Measurements from ENCODE around the gene AMOT.

The AMOT gene

GRCh38 chrX:112837531-112837930, 3.1 kb downstream of the AMOT start:
- DNase-seq (ENCODE audit: low spot score), result no peak

- DNase-seq (ENCODE audit: low spot score), result no peak
These were observed 5.6 kb downstream of the AMOT start for GRCh38 chrX:112835019-112835418.

- no peak for DNase-seq (ENCODE audit: low spot score)
These were observed 6.4 kb downstream of the AMOT start for GRCh38 chrX:112834031-112834845.

- no peak for DNase-seq (ENCODE audit: low spot score)
These were observed 8.0 kb downstream of the AMOT start for GRCh38 chrX:112832481-112833095.

- DNase-seq (ENCODE audit: low spot score), result no peak
These were observed 10.1 kb downstream of the AMOT start for GRCh38 chrX:112830540-112830939.

GRCh38 chrX:112827292-112827903, 13.2 kb downstream of the AMOT start:
- no peak for DNase-seq (ENCODE audit: low spot score)

GRCh38 chrX:112826023-112826422, 14.6 kb downstream of the AMOT start:
- no peak for DNase-seq (ENCODE audit: low spot score)

- DNase-seq (ENCODE audit: low spot score), result no peak
These were observed 17.7 kb downstream of the AMOT start for GRCh38 chrX:112822892-112823291.

GRCh38 chrX:112820364-112821268, 20.0 kb downstream of the AMOT start:
- DNase-seq (ENCODE audit: low spot score), result no peak

- DNase-seq (ENCODE audit: low spot score), result no peak
These were observed 20.8 kb downstream of the AMOT start for GRCh38 chrX:112819813-112820212.

GRCh38 chrX:112819008-112819640, 21.5 kb downstream of the AMOT start:
- DNase-seq (ENCODE audit: low spot score), result no peak

- DNase-seq (ENCODE audit: low spot score), result no peak
These were observed 22.3 kb downstream of the AMOT start for GRCh38 chrX:112818114-112819007.

GRCh38 chrX:112816908-112817307, 23.7 kb downstream of the AMOT start:
- DNase-seq (ENCODE audit: low spot score), result no peak

- no peak for DNase-seq (ENCODE audit: low spot score)
These were observed 26.1 kb downstream of the AMOT start for GRCh38 chrX:112814496-112814895.

GRCh38 chrX:112812741-112813140, 27.9 kb downstream of the AMOT start:
- DNase-seq (ENCODE audit: low spot score), result no peak

- DNase-seq (ENCODE audit: low spot score), result no peak
These were observed 31.9 kb downstream of the AMOT start for GRCh38 chrX:112808651-112809195.

GRCh38 chrX:112808007-112808406, 32.6 kb downstream of the AMOT start:
- DNase-seq (ENCODE audit: low spot score), result no peak

- no peak for DNase-seq (ENCODE audit: low spot score)
These were observed 37.6 kb downstream of the AMOT start for GRCh38 chrX:112803060-112803459.

- no peak for DNase-seq (ENCODE audit: low spot score)
These were observed 38.1 kb downstream of the AMOT start for GRCh38 chrX:112802541-112802940.

Measured in CD4-positive, alpha-beta T cell treated with Interleukin-15 for 4 hours (primary cell).